ENCODE results near the gene CADM2.

The CADM2 gene

GRCh38 chr3:85851071-85851470 is 892.3 kb downstream of the CADM2 start:
- no peak for TF ChIP-seq CTCF (IDR thresholded peaks at IDR 0.05)

DNA sequence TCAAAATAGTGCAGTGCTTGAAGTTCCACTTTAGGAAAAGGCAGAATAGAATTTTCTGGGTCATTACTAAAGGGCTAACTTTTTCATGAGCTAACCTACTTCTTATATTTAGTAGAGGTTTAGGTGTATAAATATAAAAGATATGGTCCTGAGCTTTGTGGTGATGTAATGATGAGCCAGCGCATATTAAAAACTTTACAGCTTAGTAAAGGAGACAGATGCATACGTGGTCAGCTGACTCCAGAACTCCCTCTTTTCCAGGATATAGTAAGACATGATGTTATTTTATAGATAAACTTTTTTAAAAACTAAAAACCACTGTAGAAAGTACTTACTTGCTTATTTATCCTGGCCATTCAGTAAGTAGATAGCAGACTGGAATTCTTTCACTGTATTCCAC is 895.0 kb downstream of the CADM2 start:
- no peak for TF ChIP-seq CTCF (IDR thresholded peaks at IDR 0.05)

DNA sequence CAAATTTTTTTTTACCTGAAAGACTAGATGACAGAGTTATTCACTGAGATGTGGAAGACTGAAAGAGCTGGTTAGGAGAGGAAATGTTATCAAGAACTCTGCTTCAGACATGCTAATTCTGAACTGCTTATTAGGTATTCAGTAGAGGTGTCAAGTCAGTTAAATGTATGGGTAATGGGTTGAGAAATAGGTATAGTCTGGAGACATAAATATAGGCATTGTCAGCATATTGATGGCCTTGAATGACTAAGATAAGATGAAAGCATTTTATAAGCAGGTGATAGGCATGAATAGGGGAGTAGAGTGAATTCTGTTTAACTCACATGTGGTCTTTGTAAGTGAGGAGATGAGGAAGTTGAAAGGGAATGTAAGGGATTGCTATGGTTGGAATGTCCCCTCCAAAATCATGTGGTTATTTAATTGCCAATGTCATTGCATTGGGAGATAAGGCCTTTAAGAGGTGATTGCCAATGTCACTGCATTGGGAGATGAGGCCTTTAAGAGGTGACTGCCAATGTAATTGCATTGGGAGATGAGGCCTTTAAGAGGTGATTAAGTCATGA is 904.2 kb downstream of the CADM2 start:
- TF ChIP-seq CTCF (IDR thresholded peaks at IDR 0.05), result no peak

GRCh38 chr3:85864896-85865295 is 906.1 kb downstream of the CADM2 start:
- TF ChIP-seq CTCF (IDR thresholded peaks at IDR 0.05), result no peak

DNA sequence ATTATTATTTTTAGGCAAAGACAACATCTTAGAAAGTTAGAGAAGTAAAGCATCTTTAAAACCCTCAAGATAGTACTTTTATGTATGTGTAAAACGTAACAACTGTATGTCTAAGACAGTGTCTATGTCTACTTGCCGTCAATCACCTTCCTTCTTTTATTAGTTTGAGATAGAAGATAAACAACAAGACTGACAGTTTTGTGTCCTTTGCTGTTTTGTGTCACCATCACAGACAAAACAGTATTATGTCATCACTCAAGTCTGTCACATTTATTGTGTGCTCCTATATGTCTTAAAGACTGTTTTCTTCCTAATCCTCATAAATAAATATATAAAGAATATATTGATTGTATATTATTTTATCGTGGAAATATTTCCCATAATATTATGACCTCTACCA is 908.3 kb downstream of the CADM2 start:
- no peak for TF ChIP-seq CTCF (IDR thresholded peaks at IDR 0.05)

DNA sequence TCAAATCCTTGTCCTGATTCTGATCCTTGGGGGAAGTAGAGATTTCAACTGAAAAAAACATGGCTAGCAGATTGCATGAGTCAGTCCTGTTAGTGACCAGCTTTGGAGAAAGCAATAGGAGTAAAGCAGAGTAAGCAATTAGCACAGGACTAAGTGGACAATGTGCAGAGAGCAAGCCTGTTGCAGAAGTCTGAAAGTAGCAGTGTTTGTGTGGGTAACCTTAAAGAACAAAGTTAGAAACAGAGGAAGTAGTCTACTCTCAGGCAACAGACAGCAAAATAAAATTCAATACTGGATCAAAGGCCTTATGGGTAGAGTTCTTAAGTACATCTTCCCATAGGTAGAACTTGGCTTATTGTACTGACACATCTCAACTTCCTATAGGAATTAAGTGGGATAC is 916.8 kb downstream of the CADM2 start:
- no peak for TF ChIP-seq CTCF (IDR thresholded peaks at IDR 0.05)

DNA sequence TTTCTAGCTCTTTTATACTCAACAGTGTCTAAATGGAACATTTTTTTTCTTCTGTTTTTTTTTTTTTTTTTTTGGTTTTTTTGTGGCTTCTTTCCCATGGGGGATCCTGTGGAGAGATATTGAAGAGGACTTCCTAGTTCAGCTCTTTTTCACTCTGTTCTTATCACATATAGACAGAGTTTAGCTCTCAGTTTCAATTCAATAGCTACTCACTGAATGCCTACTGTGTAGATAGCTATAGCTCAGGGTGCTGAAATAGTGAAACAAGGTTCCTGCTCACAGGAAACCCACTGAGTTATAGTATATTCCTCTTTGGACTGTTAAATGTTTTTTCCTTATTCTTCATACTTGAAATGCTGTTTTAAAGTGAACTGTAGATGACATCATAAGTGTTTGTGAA is 918.8 kb downstream of the CADM2 start:
- TF ChIP-seq CTCF (IDR thresholded peaks at IDR 0.05), result no peak

GRCh38 chr3:85881833-85882393 is 923.1 kb downstream of the CADM2 start:
- TF ChIP-seq CTCF (IDR thresholded peaks at IDR 0.05), result no peak

Measured in LNCAP (cell line).